NCI-H2196 treated with DMSO at 0.1 percent for 48 hours (cell line): Measurements from ENCODE around the gene GPR158.

ENCODE experiments used
- DNase-seq: peaks from one replicate; lab custom pipeline; 2025; ENCODE audit not compliant: unreplicated experiment; lab: John Stamatoyannopoulos, UW

Gene GPR158

GRCh38 chr10:25388188-25388861, 213.5 kb downstream of the GPR158 start:
- no peak for DNase-seq

GRCh38 chr10:25388862-25389206, 214.0 kb downstream of the GPR158 start:
- DNase-seq: no peak

GRCh38 chr10:25390733-25391132, 215.9 kb downstream of the GPR158 start:
- no peak for DNase-seq

- DNase-seq: no peak
Measured at GRCh38 chr10:25392132-25392531, 217.3 kb downstream of the GPR158 start.

DNA sequence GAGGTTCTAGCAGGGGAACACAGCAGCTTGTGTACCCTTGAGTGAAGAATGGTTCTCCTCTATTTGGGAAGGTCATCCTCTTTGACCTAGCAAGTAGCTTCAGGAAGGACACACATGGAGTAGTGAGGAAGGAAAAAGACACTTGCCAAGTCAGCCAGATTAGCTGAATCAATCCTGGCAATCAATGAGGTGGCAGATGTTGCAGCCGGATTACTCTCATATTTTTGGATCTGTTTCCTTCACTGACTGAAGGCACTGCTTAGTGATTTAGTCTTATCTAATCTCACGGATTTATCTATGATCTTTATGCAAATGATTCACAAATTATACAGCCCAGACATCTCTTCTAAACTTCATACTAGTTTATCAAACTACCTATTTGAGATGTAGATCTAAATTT, 218.8 kb downstream of the GPR158 start:
- DNase-seq: no peak

DNA sequence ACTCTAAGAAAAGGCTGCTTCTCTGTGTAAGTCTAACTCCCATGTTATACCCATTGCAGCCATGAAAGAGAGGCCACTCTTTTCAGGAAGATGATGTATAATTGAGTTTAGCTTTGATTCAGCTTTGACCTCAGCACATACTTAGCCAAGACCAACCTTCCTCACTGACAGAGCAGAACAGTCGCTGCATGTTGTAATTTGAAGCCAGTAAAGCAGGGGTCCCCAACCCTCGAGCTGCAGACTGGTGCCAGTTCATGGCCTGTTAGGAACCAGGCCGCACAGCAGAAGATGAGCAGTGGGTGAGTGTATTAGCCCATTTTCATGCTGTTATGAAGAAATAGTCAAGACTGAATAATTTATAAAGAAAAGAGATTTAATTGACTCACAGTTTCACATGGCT, 223.9 kb downstream of the GPR158 start:
- no peak for DNase-seq

GRCh38 chr10:25405871-25406270, 231.1 kb downstream of the GPR158 start:
- no peak for DNase-seq

- no peak for DNase-seq
Measured at GRCh38 chr10:25417611-25418010, 242.8 kb downstream of the GPR158 start.

DNA sequence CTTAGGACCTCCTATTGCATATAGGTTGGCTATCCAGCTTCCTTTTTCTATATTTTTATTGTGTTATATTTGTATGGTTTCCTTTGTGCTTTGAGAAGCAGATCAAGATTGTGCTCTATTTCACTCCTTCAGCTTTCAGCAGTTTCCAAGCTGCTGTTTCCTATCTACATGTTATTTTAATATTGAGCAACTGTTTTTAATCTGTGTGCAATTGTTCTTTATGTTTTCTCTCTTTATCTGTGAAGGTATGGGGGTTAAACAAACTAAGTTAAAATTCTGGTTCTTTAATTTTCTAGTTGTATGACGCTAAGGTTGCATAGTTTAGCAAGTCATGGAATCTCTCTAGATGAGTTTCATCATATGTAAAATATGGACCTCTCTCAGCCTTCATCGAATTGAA, 251.0 kb downstream of the GPR158 start:
- DNase-seq: no peak

- DNase-seq: no peak
Measured at GRCh38 chr10:25436431-25436830, 261.6 kb downstream of the GPR158 start.

DNA sequence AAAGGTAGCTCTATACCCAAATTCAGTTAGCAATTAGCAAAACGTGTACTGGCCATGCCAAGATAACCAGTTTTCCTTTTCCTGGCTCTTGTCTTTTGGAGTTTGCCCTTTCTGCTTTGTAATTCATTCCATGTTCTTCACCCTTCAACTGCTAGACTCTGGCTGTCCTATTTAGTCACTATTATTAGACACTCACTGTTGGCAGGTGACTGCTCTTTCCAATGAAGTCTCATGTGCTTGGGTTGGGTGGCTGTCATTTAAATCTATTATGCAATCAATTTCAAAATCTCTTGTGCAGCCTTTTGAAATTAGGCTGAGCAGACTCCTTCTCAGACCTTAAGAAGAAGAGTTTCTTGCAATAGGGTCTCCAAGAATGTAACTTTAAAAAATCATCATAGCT, 266.5 kb downstream of the GPR158 start:
- DNase-seq: no peak

- no peak for DNase-seq
Measured at GRCh38 chr10:25444266-25444665, 269.5 kb downstream of the GPR158 start.

DNA sequence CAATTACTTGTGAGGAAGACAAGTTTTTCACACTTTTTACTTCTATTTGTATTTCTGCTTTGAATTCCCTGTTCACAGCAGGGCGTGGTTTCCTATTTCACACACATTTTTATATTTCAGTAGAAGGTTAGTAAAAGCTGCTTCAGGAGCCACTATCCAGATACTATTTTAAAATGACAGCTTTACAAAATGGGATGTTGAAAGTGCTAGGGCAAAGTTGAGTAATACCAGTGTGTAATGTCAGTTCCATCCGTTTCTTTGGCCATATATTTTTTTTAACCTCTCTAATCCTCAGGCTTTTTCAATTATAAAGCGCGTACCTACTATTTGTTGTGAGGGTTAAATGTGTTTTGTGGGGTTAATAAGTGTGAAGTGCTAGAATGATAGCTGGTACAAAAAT, 276.6 kb downstream of the GPR158 start:
- no peak for DNase-seq

DNA sequence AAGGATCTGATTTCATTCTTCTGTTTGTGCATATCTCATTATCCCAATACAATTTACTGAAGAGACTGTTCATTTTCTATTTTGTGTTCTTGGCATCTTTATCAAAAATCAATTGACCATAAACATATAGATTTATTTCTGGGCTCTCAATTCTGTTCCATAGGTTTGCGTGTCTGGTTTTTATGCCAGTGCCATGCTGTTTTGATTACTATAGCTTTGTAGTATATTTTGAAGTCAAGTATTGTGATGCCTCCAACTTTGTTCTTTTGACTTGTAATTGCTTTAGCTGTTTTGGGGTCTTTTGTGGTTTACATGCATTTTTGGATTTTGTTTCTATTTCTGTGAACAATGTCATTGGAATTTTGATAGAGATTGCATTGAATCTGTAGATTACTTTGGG, 278.8 kb downstream of the GPR158 start:
- DNase-seq: no peak

GRCh38 chr10:25455980-25456567, 281.3 kb downstream of the GPR158 start:
- DNase-seq: no peak

- DNase-seq: no peak
Measured at GRCh38 chr10:25457552-25457951, 282.8 kb downstream of the GPR158 start.

- no peak for DNase-seq
Measured at GRCh38 chr10:25465582-25466372, 291.0 kb downstream of the GPR158 start.

DNA sequence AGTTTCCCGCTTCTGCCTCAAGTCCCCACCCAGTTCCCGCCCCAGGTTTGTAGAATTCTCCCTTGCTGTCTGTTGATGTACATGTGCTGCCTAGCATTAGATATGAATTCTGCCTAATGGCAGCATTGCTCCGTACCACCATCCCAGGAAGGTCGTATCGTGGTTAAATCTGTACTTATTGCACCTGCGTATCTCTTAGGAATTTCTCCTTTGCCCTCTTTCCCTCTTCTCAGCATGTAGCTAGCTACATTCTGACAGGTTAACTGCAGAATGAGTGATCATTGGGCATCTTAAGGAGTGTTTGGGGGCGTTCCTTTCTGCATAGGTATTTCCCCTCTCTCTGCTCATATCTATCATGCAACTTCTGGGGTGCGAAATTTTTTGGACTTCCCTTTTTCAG, 293.1 kb downstream of the GPR158 start:
- no peak for DNase-seq

DNA sequence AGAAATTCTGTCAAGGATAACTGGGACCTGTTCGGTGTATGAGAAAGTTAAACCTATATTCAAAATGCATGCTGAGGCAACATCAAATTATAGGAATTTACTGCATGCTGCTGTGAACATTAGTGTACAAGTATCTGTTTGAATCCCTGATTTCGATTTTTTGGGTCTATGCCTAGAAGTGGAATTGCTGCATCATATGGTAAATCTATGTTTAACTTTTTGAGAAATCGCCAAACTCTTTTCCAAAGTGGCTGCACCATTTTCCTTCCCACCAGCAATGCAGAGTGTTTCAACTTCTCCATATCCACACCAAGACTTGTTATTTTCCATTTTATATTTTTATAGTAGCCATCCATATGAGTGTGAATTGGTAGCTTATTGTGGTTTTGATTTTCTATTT, 306.7 kb downstream of the GPR158 start:
- DNase-seq: no peak

DNA sequence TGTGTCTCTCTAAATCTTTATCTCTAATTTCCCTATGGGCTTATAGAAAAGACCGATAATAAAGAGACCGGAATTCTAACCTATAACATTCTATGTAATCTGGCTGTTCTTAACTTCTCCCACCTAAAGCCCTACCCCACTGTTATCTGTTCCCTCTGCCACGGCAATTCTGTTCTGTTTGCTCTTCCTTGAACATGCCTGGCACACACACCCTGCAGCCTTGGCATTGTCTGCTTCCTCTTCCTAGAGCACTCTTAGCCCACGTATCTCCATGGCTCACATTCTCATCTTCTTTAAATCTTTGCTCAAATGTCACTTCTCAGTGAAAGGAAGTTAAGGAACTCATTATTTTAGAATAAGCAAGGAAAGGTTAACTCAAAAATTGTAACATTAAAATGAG, 309.2 kb downstream of the GPR158 start:
- DNase-seq: no peak

- DNase-seq: no peak
Measured at GRCh38 chr10:25487266-25487665, 312.5 kb downstream of the GPR158 start.

DNA sequence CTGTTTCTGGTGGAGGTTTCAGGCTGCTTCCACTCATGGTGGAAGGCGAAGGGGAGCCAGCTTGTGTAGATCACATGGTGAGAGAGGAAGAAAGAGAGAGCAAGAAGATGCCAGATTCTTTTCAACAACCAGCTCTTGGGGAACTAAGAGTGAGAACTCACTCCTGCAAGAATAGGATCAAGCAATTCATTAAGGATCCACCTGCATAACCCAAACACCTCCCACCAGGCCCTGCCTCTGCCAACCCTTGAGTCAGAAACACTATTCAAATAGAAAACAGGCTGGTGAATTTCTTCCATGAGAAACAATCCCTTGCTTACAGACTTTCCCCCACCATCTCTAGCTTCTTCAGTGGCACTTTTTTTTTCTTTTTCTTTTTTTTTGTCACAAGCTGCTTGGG, 317.2 kb downstream of the GPR158 start:
- DNase-seq: no peak
